ENCODE data around the gene SYT9. TPM values are rescaled to one million over a fixed set of nuclear protein-coding genes. Genes with fewer than 3 reads are reported as not detected.

The SYT9 gene
- total and polyA plus RNA-seq, 4 donors = 0.05 to 5.4 (median 2.6) TPM

DNA sequence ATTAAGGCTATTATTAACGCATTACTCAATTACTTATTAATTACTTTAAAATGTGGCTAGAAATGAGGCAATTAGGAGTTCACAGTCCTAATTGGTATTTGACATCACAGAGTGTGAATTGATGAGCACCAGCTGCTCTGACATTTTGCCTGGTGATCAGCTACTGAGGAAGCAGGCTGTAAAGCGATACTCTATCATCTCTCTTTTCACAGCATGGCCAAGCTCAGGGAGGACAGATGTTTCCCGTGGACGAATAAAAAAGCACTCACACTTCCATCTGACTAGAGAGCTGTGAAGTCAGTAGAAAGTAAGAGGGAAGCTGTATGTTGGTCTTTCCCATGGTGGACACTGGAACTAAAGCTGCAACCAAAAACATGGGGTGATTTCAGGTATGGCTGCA is 29.1 kb upstream of the SYT9 start:
- H3K9ac ChIP-seq (ENCODE audit: low read depth in 1 of 2, low read length in 2 of 2) = no peak overlapping the region
- 70% methylated on average over 4 of the region's 4 CpGs for WGBS
- no peak for DNase-seq (ENCODE audit: low spot score)
- H3K27ac ChIP-seq (ENCODE audit: low read depth in 1 of 2, low read length in 2 of 2) = no peak overlapping the region
- TF ChIP-seq, protein P1, sequence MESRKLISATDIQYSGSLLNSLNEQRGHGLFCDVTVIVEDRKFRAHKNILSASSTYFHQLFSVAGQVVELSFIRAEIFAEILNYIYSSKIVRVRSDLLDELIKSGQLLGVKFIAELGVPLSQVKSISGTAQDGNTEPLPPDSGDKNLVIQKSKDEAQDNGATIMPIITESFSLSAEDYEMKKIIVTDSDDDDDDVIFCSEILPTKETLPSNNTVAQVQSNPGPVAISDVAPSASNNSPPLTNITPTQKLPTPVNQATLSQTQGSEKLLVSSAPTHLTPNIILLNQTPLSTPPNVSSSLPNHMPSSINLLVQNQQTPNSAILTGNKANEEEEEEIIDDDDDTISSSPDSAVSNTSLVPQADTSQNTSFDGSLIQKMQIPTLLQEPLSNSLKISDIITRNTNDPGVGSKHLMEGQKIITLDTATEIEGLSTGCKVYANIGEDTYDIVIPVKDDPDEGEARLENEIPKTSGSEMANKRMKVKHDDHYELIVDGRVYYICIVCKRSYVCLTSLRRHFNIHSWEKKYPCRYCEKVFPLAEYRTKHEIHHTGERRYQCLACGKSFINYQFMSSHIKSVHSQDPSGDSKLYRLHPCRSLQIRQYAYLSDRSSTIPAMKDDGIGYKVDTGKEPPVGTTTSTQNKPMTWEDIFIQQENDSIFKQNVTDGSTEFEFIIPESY (IDR thresholded peaks at IDR 0.05) = no peak
- TF ChIP-seq, protein P2, sequence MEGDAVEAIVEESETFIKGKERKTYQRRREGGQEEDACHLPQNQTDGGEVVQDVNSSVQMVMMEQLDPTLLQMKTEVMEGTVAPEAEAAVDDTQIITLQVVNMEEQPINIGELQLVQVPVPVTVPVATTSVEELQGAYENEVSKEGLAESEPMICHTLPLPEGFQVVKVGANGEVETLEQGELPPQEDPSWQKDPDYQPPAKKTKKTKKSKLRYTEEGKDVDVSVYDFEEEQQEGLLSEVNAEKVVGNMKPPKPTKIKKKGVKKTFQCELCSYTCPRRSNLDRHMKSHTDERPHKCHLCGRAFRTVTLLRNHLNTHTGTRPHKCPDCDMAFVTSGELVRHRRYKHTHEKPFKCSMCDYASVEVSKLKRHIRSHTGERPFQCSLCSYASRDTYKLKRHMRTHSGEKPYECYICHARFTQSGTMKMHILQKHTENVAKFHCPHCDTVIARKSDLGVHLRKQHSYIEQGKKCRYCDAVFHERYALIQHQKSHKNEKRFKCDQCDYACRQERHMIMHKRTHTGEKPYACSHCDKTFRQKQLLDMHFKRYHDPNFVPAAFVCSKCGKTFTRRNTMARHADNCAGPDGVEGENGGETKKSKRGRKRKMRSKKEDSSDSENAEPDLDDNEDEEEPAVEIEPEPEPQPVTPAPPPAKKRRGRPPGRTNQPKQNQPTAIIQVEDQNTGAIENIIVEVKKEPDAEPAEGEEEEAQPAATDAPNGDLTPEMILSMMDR (IDR thresholded peaks at IDR 0.05; ENCODE audit: low read depth, low read length, missing input control) = no peak
- TF ChIP-seq GABPA (IDR thresholded peaks at IDR 0.05 in 1 of 2, conservative IDR thresholded peaks at IDR 0.05 in 1 of 2) (no peak), YY1 (IDR thresholded peaks at IDR 0.05) (no peak), TAF1 (conservative IDR thresholded peaks at IDR 0.05) (no peak), RXRA (IDR thresholded peaks at IDR 0.05) (no peak), NR2F2 (IDR thresholded peaks at IDR 0.05) (no peak), FOXA2 (IDR thresholded peaks at IDR 0.05) (no peak), FOXA1 (IDR thresholded peaks at IDR 0.05) (no peak), JUND (IDR thresholded peaks at IDR 0.05) (no peak), HNF4A (conservative IDR thresholded peaks at IDR 0.05) (no peak), EGR1 (IDR thresholded peaks at IDR 0.05; ENCODE audit: low read depth in 2 of 2) (no peak), HNF4G (IDR thresholded peaks at IDR 0.05) (no peak), SP1 (IDR thresholded peaks at IDR 0.05) (no peak), RAD21 (IDR thresholded peaks at IDR 0.05) (no peak)
- TF ChIP-seq, protein P3, sequence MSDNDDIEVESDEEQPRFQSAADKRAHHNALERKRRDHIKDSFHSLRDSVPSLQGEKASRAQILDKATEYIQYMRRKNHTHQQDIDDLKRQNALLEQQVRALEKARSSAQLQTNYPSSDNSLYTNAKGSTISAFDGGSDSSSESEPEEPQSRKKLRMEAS (IDR thresholded peaks at IDR 0.05) = no peak
- TF ChIP-seq, protein P4, sequence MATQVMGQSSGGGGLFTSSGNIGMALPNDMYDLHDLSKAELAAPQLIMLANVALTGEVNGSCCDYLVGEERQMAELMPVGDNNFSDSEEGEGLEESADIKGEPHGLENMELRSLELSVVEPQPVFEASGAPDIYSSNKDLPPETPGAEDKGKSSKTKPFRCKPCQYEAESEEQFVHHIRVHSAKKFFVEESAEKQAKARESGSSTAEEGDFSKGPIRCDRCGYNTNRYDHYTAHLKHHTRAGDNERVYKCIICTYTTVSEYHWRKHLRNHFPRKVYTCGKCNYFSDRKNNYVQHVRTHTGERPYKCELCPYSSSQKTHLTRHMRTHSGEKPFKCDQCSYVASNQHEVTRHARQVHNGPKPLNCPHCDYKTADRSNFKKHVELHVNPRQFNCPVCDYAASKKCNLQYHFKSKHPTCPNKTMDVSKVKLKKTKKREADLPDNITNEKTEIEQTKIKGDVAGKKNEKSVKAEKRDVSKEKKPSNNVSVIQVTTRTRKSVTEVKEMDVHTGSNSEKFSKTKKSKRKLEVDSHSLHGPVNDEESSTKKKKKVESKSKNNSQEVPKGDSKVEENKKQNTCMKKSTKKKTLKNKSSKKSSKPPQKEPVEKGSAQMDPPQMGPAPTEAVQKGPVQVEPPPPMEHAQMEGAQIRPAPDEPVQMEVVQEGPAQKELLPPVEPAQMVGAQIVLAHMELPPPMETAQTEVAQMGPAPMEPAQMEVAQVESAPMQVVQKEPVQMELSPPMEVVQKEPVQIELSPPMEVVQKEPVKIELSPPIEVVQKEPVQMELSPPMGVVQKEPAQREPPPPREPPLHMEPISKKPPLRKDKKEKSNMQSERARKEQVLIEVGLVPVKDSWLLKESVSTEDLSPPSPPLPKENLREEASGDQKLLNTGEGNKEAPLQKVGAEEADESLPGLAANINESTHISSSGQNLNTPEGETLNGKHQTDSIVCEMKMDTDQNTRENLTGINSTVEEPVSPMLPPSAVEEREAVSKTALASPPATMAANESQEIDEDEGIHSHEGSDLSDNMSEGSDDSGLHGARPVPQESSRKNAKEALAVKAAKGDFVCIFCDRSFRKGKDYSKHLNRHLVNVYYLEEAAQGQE (IDR thresholded peaks at IDR 0.05) = no peak
- TF ChIP-seq, protein P5, sequence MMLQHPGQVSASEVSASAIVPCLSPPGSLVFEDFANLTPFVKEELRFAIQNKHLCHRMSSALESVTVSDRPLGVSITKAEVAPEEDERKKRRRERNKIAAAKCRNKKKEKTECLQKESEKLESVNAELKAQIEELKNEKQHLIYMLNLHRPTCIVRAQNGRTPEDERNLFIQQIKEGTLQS (IDR thresholded peaks at IDR 0.05) = no peak
- H3K9me3 ChIP-seq (ENCODE audit: control insufficient read depth in 4 of 4, low read length in 3 of 4) = no peaks in the 10 kb centered on the region
- no peak overlapping the region for H3K4me3 ChIP-seq (ENCODE audit: low read depth in 1 of 3, low read length in 3 of 3)
- no peaks in the 10 kb centered on the region for H3K27me3 ChIP-seq (ENCODE audit: control insufficient read depth in 4 of 4, insufficient read depth in 4 of 4, low read length in 3 of 4)
- no peaks in the 10 kb centered on the region for H3K36me3 ChIP-seq (ENCODE audit: control insufficient read depth in 4 of 4, insufficient read depth in 3 of 4, low read depth in 1 of 4, low read length in 3 of 4)
- no peaks in the 10 kb centered on the region for H3K4me1 ChIP-seq (ENCODE audit: control insufficient read depth in 4 of 4, insufficient read depth in 4 of 4, low read length in 3 of 4)

Data from liver (tissue), 9 donors.